Measurements from ENCODE around the gene VWDE.
A peak's percentile ranks its signal among the peaks of the same experiment; 100 is the strongest.

VWDE gene

GRCh38 chr7:12294701-12295100 is 109.0 kb downstream of the VWDE start:
- ATAC-seq = peak; percentile 41
- Mint-ChIP-seq H3K4me3 (no peak overlapping the region), H3K27me3 (peaks cover 18% of the 10 kb centered on the region), H3K27ac (no peak overlapping the region), H3K9me3 (peaks cover under 1% of the 10 kb centered on the region), H3K36me3 (no peaks in the 10 kb centered on the region), H3K4me1 (peaks cover 15% of the 10 kb centered on the region)

- Mint-ChIP-seq H3K36me3 (no peaks in the 10 kb centered on the region), H3K27ac (no peak overlapping the region)
- ATAC-seq = no peak
These were observed 111.8 kb downstream of the VWDE start for GRCh38 chr7:12291870-12292269.

GRCh38 chr7:12290761-12291160 is 112.9 kb downstream of the VWDE start:
- peaks cover 18% of the 10 kb centered on the region for H3K27me3 Mint-ChIP-seq
- H3K4me1 Mint-ChIP-seq = peaks cover 15% of the 10 kb centered on the region
- H3K27ac Mint-ChIP-seq = no peak overlapping the region
- no peaks in the 10 kb centered on the region for H3K36me3 Mint-ChIP-seq
- ATAC-seq = no peak
- peaks cover 9% of the 10 kb centered on the region for H3K9me3 Mint-ChIP-seq
- H3K4me3 Mint-ChIP-seq = no peak overlapping the region

More at GRCh38 chr7:12291870-12292269, 111.8 kb downstream of the VWDE start:
- no peak overlapping the region for H3K4me3 Mint-ChIP-seq
- peaks cover 15% of the 10 kb centered on the region for H3K4me1 Mint-ChIP-seq
- H3K9me3 Mint-ChIP-seq = peaks cover 9% of the 10 kb centered on the region
- peaks cover 18% of the 10 kb centered on the region for H3K27me3 Mint-ChIP-seq

- Mint-ChIP-seq H3K27ac (no peak overlapping the region), H3K27me3 (peaks cover 13% of the 10 kb centered on the region), H3K36me3 (no peaks in the 10 kb centered on the region), H3K9me3 (peaks cover 9% of the 10 kb centered on the region), H3K4me1 (peaks cover 9% of the 10 kb centered on the region), H3K4me3 (no peak overlapping the region)
- ATAC-seq = no peak
These were observed 113.7 kb downstream of the VWDE start for GRCh38 chr7:12289996-12290395.

GRCh38 chr7:12287901-12288300 is 115.8 kb downstream of the VWDE start:
- peaks cover 10% of the 10 kb centered on the region for H3K27me3 Mint-ChIP-seq
- no peak for ATAC-seq
- no peaks in the 10 kb centered on the region for H3K36me3 Mint-ChIP-seq
- no peak overlapping the region for H3K4me3 Mint-ChIP-seq
- H3K4me1 Mint-ChIP-seq = no peaks in the 10 kb centered on the region
- H3K27ac Mint-ChIP-seq = no peak overlapping the region
- H3K9me3 Mint-ChIP-seq = peaks cover 9% of the 10 kb centered on the region

GRCh38 chr7:12281038-12281437 is 122.6 kb downstream of the VWDE start:
- no peak overlapping the region for H3K4me3 Mint-ChIP-seq
- no peaks in the 10 kb centered on the region for H3K36me3 Mint-ChIP-seq
- ATAC-seq = no peak
- H3K4me1 Mint-ChIP-seq = no peaks in the 10 kb centered on the region
- peaks cover 25% of the 10 kb centered on the region for H3K27me3 Mint-ChIP-seq
- no peak overlapping the region for H3K27ac Mint-ChIP-seq
- peaks cover 7% of the 10 kb centered on the region for H3K9me3 Mint-ChIP-seq

All from stimulated activated memory B cell treated with anti-CD40 and anti-IgM and Interleukin-4, amounts not matched to agents 10 μg/mL and 1 μg/mL and 100 μg/mL, for 72 hours (primary cell).